ENCODE results near the gene EDN1.

- TF ChIP-seq CTCF (optimal IDR thresholded peaks at IDR 0.05 in 1 of 3, IDR thresholded peaks at IDR 0.05 in 1 of 3, conservative IDR thresholded peaks at IDR 0.05 in 1 of 3; ENCODE audit: extremely low read depth in 1 of 3, insufficient read depth in 2 of 3, low read length in 3 of 3) = no peak
- no peak for TF ChIP-seq EZH2 (IDR thresholded peaks at IDR 0.05; ENCODE audit: low read length)
These were observed 54.1 kb downstream of the EDN1 start for GRCh38 chr6:12344296-12344695.
